Stimulated activated memory B cell treated with anti-CD40 and anti-IgM and Interleukin-4, amounts not matched to agents 10 μg/mL and 1 μg/mL and 100 μg/mL, for 72 hours (primary cell): ENCODE results near the gene ANLN.
"Not testable (repeated sequence)": the region's sequence is repeated elsewhere in the genome, so short reads cannot be mapped to it uniquely, and the experiment has no call there.

ENCODE experiments used
- ATAC-seq: fragments of 150-1000 bp; cut with Tn5 transposase; 2 replicates; pipeline ENCODE4 v1.10.0; 2021
- H3K27ac Mint-ChIP-seq: one replicate; pipeline ENCODE4 v1.8.0; 2022; ENCODE audit warnings: mild to moderate bottlenecking, mixed read lengths
- H3K27me3 Mint-ChIP-seq: one replicate; pipeline ENCODE4 v1.8.0; 2022; ENCODE audit warnings: mixed read lengths
- H3K36me3 Mint-ChIP-seq: one replicate; pipeline ENCODE4 v1.8.0; 2022; ENCODE audit warnings: mixed read lengths
- H3K4me1 Mint-ChIP-seq: one replicate; pipeline ENCODE4 v1.8.0; 2022; ENCODE audit warnings: mixed read lengths
- H3K4me3 Mint-ChIP-seq: one replicate; pipeline ENCODE4 v1.8.0; 2022; ENCODE audit warnings: mild to moderate bottlenecking, moderate library complexity, mixed read lengths
- H3K9me3 Mint-ChIP-seq: one replicate; pipeline ENCODE4 v1.8.0; 2022; ENCODE audit warnings: mixed read lengths

ANLN gene

GRCh38 chr7:36486336-36486735, 96.7 kb downstream of the ANLN start:
- Mint-ChIP-seq H3K4me1 (no peaks in the 10 kb centered on the region), H3K9me3 (no peaks in the 10 kb centered on the region), H3K27me3 (peaks cover 29% of the 10 kb centered on the region), H3K36me3 (peaks cover 8% of the 10 kb centered on the region), H3K4me3 (no peak overlapping the region), H3K27ac (no peak overlapping the region)
- no peak for ATAC-seq

DNA sequence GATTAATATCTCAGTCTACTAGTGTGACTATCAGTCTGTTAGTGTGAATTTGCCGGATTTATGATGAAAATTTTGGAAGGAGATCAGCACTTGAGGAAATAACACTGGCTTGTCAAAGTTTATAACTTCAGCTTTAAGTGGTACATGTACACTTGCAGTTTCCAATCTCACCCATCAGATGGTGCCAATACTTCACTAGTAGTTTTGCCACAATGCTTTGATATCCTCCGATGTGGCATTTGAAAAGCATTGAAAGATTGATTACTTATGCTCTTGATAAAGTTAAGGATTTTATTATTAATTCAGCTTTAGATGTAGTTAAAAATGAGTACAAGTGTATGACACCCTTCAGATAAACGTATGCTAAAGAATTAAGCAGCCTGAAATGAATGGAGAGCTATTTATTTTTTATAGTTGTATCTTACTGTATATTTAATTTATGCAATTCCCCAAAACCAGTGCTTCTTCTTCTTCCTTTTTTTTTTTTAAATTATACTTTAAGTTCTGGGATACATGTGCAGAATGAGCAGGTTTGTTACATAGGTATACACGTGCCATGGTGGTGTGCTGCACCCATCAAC, 98.2 kb downstream of the ANLN start:
- no peak overlapping the region for H3K4me3 Mint-ChIP-seq
- H3K9me3 Mint-ChIP-seq, result no peaks in the 10 kb centered on the region
- H3K27me3 Mint-ChIP-seq, result peaks cover 20% of the 10 kb centered on the region
- no peaks in the 10 kb centered on the region for H3K36me3 Mint-ChIP-seq
- no peak overlapping the region for H3K27ac Mint-ChIP-seq
- no peaks in the 10 kb centered on the region for H3K4me1 Mint-ChIP-seq
- no peak for ATAC-seq

GRCh38 chr7:36488672-36489071, 99.0 kb downstream of the ANLN start:
- H3K4me1 Mint-ChIP-seq, H3K36me3 Mint-ChIP-seq, ATAC-seq, H3K4me3 Mint-ChIP-seq, H3K9me3 Mint-ChIP-seq, H3K27ac Mint-ChIP-seq: not testable (repeated sequence)
- H3K27me3 Mint-ChIP-seq, result peaks cover 12% of the 10 kb centered on the region

DNA sequence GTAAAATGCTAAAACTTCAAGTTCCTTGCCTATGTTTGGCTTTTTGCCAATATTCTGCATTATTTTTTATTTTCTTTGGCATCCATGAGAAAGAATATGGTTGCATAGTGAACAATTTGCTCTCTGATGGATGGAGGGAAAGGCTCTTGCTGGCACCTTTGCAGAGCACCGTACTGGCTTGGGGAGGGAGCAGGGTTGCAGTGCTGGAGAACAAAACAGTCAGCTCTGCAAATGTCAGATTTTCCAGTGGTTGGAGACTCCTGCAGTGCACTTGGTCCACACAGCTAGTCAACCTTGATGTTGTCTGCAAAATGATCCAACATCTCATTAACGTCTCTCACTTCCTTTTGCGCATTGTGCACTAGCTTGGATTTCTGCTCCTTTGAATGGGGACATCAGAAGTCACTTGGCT, 100.8 kb downstream of the ANLN start:
- H3K27me3 Mint-ChIP-seq, result peaks cover 20% of the 10 kb centered on the region
- H3K27ac Mint-ChIP-seq, result no peak overlapping the region
- no peaks in the 10 kb centered on the region for H3K4me1 Mint-ChIP-seq
- H3K36me3 Mint-ChIP-seq, result no peaks in the 10 kb centered on the region
- ATAC-seq, result no peak
- H3K9me3 Mint-ChIP-seq, result no peaks in the 10 kb centered on the region
- no peak overlapping the region for H3K4me3 Mint-ChIP-seq

- Mint-ChIP-seq H3K9me3 (no peaks in the 10 kb centered on the region), H3K4me1 (no peaks in the 10 kb centered on the region), H3K4me3 (no peak overlapping the region), H3K36me3 (no peaks in the 10 kb centered on the region), H3K27ac (no peak overlapping the region), H3K27me3 (peaks cover 28% of the 10 kb centered on the region)
- no peak for ATAC-seq
These were observed 101.7 kb downstream of the ANLN start for GRCh38 chr7:36491317-36491716.

DNA sequence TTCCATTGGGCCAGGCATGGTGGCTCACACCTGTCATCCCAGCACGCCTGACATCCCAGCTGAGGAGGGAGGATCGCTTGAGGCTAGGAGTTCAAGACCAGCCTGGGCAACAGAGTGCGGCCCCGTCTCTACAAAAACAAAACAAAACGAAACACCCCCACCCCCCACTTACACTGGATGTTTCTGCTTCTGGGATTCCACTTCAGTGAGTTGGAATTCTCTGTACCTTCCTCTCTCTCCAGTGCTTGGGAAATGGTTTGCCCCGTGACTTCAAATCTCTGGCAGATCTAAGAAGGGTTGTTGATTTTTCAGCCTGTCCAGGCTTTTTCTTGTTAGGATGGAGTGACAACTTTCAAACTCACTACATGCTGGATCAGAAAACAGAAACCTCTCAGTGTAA, 106.9 kb downstream of the ANLN start:
- no peak overlapping the region for H3K27ac Mint-ChIP-seq
- H3K4me1 Mint-ChIP-seq, result no peaks in the 10 kb centered on the region
- peaks cover 51% of the 10 kb centered on the region for H3K27me3 Mint-ChIP-seq
- no peak for ATAC-seq
- no peak overlapping the region for H3K4me3 Mint-ChIP-seq
- no peaks in the 10 kb centered on the region for H3K9me3 Mint-ChIP-seq
- H3K36me3 Mint-ChIP-seq, result no peaks in the 10 kb centered on the region

- H3K27ac Mint-ChIP-seq, ATAC-seq, H3K9me3 Mint-ChIP-seq, H3K36me3 Mint-ChIP-seq, H3K4me1 Mint-ChIP-seq, H3K4me3 Mint-ChIP-seq: not testable (repeated sequence)
- H3K27me3 Mint-ChIP-seq, result peaks cover 51% of the 10 kb centered on the region
These were observed 107.5 kb downstream of the ANLN start for GRCh38 chr7:36497176-36497575.

DNA sequence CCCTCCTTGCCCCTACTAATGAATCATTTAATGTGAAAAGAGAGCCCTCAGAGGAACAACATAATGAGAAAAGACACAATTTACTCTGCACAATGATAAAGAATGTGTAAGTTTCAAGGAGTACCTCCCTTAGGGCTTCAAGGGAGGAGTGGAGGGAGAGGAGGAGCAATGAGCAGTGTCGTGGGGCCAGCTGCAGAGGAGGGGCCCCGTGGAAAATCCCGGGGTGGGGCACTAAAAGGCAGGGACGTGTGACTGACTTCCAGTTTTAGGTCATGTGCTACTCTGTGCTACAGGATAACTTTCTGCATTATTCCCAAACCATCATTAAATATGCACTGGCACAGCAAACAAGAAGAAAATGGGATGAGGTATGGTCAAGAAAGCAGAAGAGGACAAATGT, 108.1 kb downstream of the ANLN start:
- no peak for ATAC-seq
- H3K27ac Mint-ChIP-seq, result no peak overlapping the region
- H3K27me3 Mint-ChIP-seq, result peaks cover 51% of the 10 kb centered on the region
- H3K4me3 Mint-ChIP-seq, result no peak overlapping the region
- H3K36me3 Mint-ChIP-seq, result no peaks in the 10 kb centered on the region
- no peaks in the 10 kb centered on the region for H3K4me1 Mint-ChIP-seq
- no peaks in the 10 kb centered on the region for H3K9me3 Mint-ChIP-seq
